ENCODE measurements around the gene BSND.

Gene BSND

GRCh38 chr1:55054396-55054795 lies 55.7 kb downstream of the BSND start:
- TF ChIP-seq CTCF (IDR thresholded peaks at IDR 0.05; ENCODE audit: control insufficient read depth, extremely low read depth, insufficient read depth): no peak

GRCh38 chr1:55055084-55055882 lies 56.5 kb downstream of the BSND start:
- DNase-seq (ENCODE audit: low read depth): no peak
- TF ChIP-seq CTCF (IDR thresholded peaks at IDR 0.05; ENCODE audit: control insufficient read depth, extremely low read depth, insufficient read depth): no peak

More at GRCh38 chr1:55054396-55054795, 55.7 kb downstream of the BSND start:
- H3K4me3 ChIP-seq (ENCODE audit: low read depth, low read length): no peak overlapping the region
- DNase-seq (ENCODE audit: low read depth): no peak

GRCh38 chr1:55055951-55056631 lies 57.4 kb downstream of the BSND start:
- DNase-seq (ENCODE audit: low read depth): no peak
- no peak for TF ChIP-seq CTCF (IDR thresholded peaks at IDR 0.05; ENCODE audit: control insufficient read depth, extremely low read depth, insufficient read depth)
- H3K4me3 ChIP-seq (ENCODE audit: low read depth, low read length): no peak overlapping the region

More at GRCh38 chr1:55055084-55055882, 56.5 kb downstream of the BSND start:
- H3K4me3 ChIP-seq (ENCODE audit: low read depth, low read length): no peak overlapping the region

- TF ChIP-seq CTCF (IDR thresholded peaks at IDR 0.05; ENCODE audit: control insufficient read depth, extremely low read depth, insufficient read depth): no peak
- no peak overlapping the region for H3K4me3 ChIP-seq (ENCODE audit: low read depth, low read length)
- no peak for DNase-seq (ENCODE audit: low read depth)
Observed at GRCh38 chr1:55056632-55056992, 57.9 kb downstream of the BSND start.

- TF ChIP-seq CTCF (IDR thresholded peaks at IDR 0.05; ENCODE audit: control insufficient read depth, extremely low read depth, insufficient read depth): no peak
- no peak for DNase-seq (ENCODE audit: low read depth)
Observed at GRCh38 chr1:55057270-55057955, 58.7 kb downstream of the BSND start.

GRCh38 chr1:55057956-55058298 lies 59.2 kb downstream of the BSND start:
- no peak overlapping the region for H3K4me3 ChIP-seq (ENCODE audit: low read depth, low read length)
- no peak for DNase-seq (ENCODE audit: low read depth)
- TF ChIP-seq CTCF (IDR thresholded peaks at IDR 0.05; ENCODE audit: control insufficient read depth, extremely low read depth, insufficient read depth): no peak

More at GRCh38 chr1:55057270-55057955, 58.7 kb downstream of the BSND start:
- no peak overlapping the region for H3K4me3 ChIP-seq (ENCODE audit: low read depth, low read length)
